ENCODE data around the gene IL17RC. TPM values are rescaled to one million over a fixed set of nuclear protein-coding genes. Genes with fewer than 3 reads are reported as not detected.

The IL17RC gene
- total and polyA plus RNA-seq, 2 donors (not counting 1 experiment from before 2014, with no cell fraction given): 17.1 to 17.5 TPM

DNA sequence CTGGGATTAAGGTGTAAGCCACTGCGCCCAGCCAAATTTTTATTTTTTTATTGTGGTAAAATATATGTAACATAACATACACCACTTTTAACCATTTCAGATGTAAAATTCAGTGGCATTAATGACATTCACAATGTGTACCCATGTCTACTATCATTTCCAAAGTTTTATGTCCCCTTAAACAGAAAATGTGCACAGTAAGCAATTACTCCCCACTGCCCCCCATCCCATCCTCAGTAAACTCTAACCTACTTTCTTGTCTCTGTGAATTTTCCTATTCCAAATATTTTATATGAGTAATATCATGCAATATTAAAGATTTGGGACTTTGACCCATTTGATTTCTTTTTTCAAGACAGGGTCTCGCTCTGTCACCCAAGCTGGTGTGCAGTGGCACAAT is 49.9 kb downstream of the IL17RC start:
- H3K4me3 ChIP-seq (replicated peaks in 1 of 4; ENCODE audit: control extremely low read depth in 1 of 4, insufficient read depth in 1 of 4, low read depth in 3 of 4, low read length in 4 of 4): no peak overlapping the region
- no peak overlapping the region for H3K4me2 ChIP-seq (ENCODE audit: extremely low read depth, insufficient read depth, low read length)
- peaks cover 12% of the 10 kb centered on the region for H3K4me1 ChIP-seq (ENCODE audit: control insufficient read depth, extremely low read depth, insufficient read depth, low read length)
- no peak for TF ChIP-seq EZH2 (IDR thresholded peaks at IDR 0.05; ENCODE audit: low read length, missing control alignments)
- TF ChIP-seq, protein P1, sequence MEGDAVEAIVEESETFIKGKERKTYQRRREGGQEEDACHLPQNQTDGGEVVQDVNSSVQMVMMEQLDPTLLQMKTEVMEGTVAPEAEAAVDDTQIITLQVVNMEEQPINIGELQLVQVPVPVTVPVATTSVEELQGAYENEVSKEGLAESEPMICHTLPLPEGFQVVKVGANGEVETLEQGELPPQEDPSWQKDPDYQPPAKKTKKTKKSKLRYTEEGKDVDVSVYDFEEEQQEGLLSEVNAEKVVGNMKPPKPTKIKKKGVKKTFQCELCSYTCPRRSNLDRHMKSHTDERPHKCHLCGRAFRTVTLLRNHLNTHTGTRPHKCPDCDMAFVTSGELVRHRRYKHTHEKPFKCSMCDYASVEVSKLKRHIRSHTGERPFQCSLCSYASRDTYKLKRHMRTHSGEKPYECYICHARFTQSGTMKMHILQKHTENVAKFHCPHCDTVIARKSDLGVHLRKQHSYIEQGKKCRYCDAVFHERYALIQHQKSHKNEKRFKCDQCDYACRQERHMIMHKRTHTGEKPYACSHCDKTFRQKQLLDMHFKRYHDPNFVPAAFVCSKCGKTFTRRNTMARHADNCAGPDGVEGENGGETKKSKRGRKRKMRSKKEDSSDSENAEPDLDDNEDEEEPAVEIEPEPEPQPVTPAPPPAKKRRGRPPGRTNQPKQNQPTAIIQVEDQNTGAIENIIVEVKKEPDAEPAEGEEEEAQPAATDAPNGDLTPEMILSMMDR (conservative IDR thresholded peaks at IDR 0.05 in 1 of 2, IDR thresholded peaks at IDR 0.05 in 1 of 2; ENCODE audit: low read depth in 1 of 2, low read length in 2 of 2): no peak
- H3K36me3 ChIP-seq (ENCODE audit: control insufficient read depth, insufficient read depth, low read length): peaks cover 2% of the 10 kb centered on the region
- H4K20me1 ChIP-seq (ENCODE audit: control insufficient read depth, extremely low read depth, insufficient read depth, low read length): no peaks in the 10 kb centered on the region
- no peak for DNase-seq (ENCODE audit: low read depth in 2 of 2)
- no peak overlapping the region for H3K9ac ChIP-seq (ENCODE audit: insufficient read depth, low read length)
- no peaks in the 10 kb centered on the region for H3K27me3 ChIP-seq (ENCODE audit: control insufficient read depth, insufficient read depth, low read length)
- H3K9me3 ChIP-seq (ENCODE audit: control insufficient read depth, insufficient read depth, low read depth, low read length): no peaks in the 10 kb centered on the region
- H3K27ac ChIP-seq (ENCODE audit: insufficient read depth, low read length): no peak overlapping the region
- H3K79me2 ChIP-seq (ENCODE audit: control insufficient read depth, insufficient read depth, low read length): no peaks in the 10 kb centered on the region
- no peak overlapping the region for H2AFZ ChIP-seq (ENCODE audit: low read length)

DNA sequence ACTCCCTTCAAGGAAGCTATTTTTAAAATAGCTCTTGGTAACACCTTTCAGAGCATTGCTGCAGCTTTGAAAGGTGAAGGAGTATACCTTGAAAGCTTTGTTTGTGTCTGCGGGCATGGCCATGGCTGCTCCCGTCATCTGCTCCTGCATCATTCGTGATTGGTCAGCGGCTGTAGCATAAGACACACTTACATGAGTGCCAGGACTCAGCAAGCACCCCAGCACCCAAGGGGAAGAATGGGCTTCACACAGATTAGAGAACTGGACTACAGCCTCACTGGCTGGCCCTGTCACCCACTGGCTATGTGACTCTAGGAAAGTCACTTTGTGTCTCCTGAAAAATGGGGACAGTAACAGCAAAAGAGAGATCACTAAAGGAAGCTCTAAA is 52.7 kb downstream of the IL17RC start:
- no peaks in the 10 kb centered on the region for H3K9me3 ChIP-seq (ENCODE audit: control insufficient read depth, insufficient read depth, low read depth, low read length)
- no peak for DNase-seq (ENCODE audit: low read depth in 2 of 2)
- peaks cover 7% of the 10 kb centered on the region for H3K36me3 ChIP-seq (ENCODE audit: control insufficient read depth, insufficient read depth, low read length)
- no peak overlapping the region for H3K4me3 ChIP-seq (replicated peaks in 1 of 4; ENCODE audit: control extremely low read depth in 1 of 4, insufficient read depth in 1 of 4, low read depth in 3 of 4, low read length in 4 of 4)
- no peaks in the 10 kb centered on the region for H4K20me1 ChIP-seq (ENCODE audit: control insufficient read depth, extremely low read depth, insufficient read depth, low read length)
- peaks cover 12% of the 10 kb centered on the region for H3K4me1 ChIP-seq (ENCODE audit: control insufficient read depth, extremely low read depth, insufficient read depth, low read length)
- no peaks in the 10 kb centered on the region for H3K79me2 ChIP-seq (ENCODE audit: control insufficient read depth, insufficient read depth, low read length)
- no peak for TF ChIP-seq EZH2 (IDR thresholded peaks at IDR 0.05; ENCODE audit: low read length, missing control alignments)
- TF ChIP-seq, protein P1 (conservative IDR thresholded peaks at IDR 0.05 in 1 of 2, IDR thresholded peaks at IDR 0.05 in 1 of 2; ENCODE audit: low read depth in 1 of 2, low read length in 2 of 2): no peak
- no peak overlapping the region for H2AFZ ChIP-seq (ENCODE audit: low read length)
- no peaks in the 10 kb centered on the region for H3K27me3 ChIP-seq (ENCODE audit: control insufficient read depth, insufficient read depth, low read length)
- H3K4me2 ChIP-seq (ENCODE audit: extremely low read depth, insufficient read depth, low read length): peak overlapping the region; percentile 56
- no peak overlapping the region for H3K9ac ChIP-seq (ENCODE audit: insufficient read depth, low read length)
- H3K27ac ChIP-seq (ENCODE audit: insufficient read depth, low read length): peak overlapping the region; percentile 74

DNA sequence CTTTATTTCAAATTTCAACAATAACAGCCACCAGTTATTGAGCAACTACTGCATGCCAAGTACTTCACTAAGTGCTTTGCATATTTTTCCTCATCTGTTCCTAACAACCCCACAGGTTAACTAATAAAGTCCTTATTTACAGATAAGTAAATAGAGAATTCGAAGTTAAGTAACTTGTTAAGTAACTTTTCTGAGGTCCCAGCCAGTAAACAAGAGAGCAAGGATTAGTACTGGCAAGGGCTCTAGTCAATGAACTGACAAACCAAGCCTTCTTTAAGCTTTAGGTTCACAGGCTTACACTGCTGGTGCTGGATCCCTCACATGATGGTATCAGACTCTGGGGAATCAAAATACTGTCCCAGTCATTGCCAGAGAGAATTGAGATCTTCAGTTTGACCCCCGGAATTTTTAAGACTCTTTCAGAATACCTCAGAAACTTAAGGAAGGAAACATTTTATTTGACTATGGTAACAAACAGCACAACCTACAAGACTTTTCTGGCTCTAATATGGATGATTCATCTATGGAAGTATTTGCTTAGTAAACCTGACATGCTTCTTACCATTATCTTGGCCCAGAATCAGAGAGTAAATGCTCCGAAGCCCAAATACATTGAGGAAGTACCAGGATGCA is 53.2 kb downstream of the IL17RC start:
- H3K4me1 ChIP-seq (ENCODE audit: control insufficient read depth, extremely low read depth, insufficient read depth, low read length): peaks cover 12% of the 10 kb centered on the region
- no peak overlapping the region for H3K4me3 ChIP-seq (replicated peaks in 1 of 4; ENCODE audit: control extremely low read depth in 1 of 4, insufficient read depth in 1 of 4, low read depth in 3 of 4, low read length in 4 of 4)
- H4K20me1 ChIP-seq (ENCODE audit: control insufficient read depth, extremely low read depth, insufficient read depth, low read length): no peaks in the 10 kb centered on the region
- peaks cover 9% of the 10 kb centered on the region for H3K36me3 ChIP-seq (ENCODE audit: control insufficient read depth, insufficient read depth, low read length)
- H3K9ac ChIP-seq (ENCODE audit: insufficient read depth, low read length): no peak overlapping the region
- H3K79me2 ChIP-seq (ENCODE audit: control insufficient read depth, insufficient read depth, low read length): no peaks in the 10 kb centered on the region
- TF ChIP-seq, protein P1 (conservative IDR thresholded peaks at IDR 0.05 in 1 of 2, IDR thresholded peaks at IDR 0.05 in 1 of 2; ENCODE audit: low read depth in 1 of 2, low read length in 2 of 2): no peak
- TF ChIP-seq EZH2 (IDR thresholded peaks at IDR 0.05; ENCODE audit: low read length, missing control alignments): no peak
- H2AFZ ChIP-seq (ENCODE audit: low read length): no peak overlapping the region
- H3K27ac ChIP-seq (ENCODE audit: insufficient read depth, low read length): peak overlapping the region; percentile 74
- H3K9me3 ChIP-seq (ENCODE audit: control insufficient read depth, insufficient read depth, low read depth, low read length): no peaks in the 10 kb centered on the region
- DNase-seq (ENCODE audit: low read depth in 2 of 2): peak; percentile 58 to 87
- H3K4me2 ChIP-seq (ENCODE audit: extremely low read depth, insufficient read depth, low read length): peak overlapping the region; percentile 56
- no peaks in the 10 kb centered on the region for H3K27me3 ChIP-seq (ENCODE audit: control insufficient read depth, insufficient read depth, low read length)
